Measurements from ENCODE around the gene ZCCHC8. TPM values are rescaled to one million over a fixed set of nuclear protein-coding genes. Genes with fewer than 3 reads are reported as not detected.
A peak's percentile ranks its signal among the peaks of the same experiment; 100 is the strongest.

ZCCHC8 gene
- total and polyA plus RNA-seq, 2 of the 4 experiments (the other 2 are of a cell fraction) = 9.5 to 12.7 TPM

- Histone ChIP-seq H3K4me1 (ENCODE audit: control insufficient read depth, insufficient read depth, low read length) (no peaks in the 10 kb centered on the region), H3K27me3 (ENCODE audit: control insufficient read depth, insufficient read depth, low read length) (no peaks in the 10 kb centered on the region), H4K8ac (ENCODE audit: low read depth in 2 of 2, low read length in 2 of 2) (no peak overlapping the region; a peak in 1 of 4 replicates), H3K4me3 (ENCODE audit: insufficient read depth, low read depth, low read length) (no peak overlapping the region), H3K9me1 (ENCODE audit: insufficient read depth, low read length) (no peaks in the 10 kb centered on the region), H3K23ac (ENCODE audit: low read depth, low read length) (no peak overlapping the region), H3K4ac (ENCODE audit: low read depth, low read length) (no peak overlapping the region), H3K18ac (ENCODE audit: low read depth, low read length) (no peak overlapping the region), H3K27ac (ENCODE audit: insufficient read depth, low read length) (no peak overlapping the region), H3K14ac (replicated peaks; ENCODE audit: low read depth, low read length) (no peak overlapping the region), H2BK5ac (ENCODE audit: low read depth, low read length, poor library complexity, severe bottlenecking) (no peak overlapping the region), H2BK20ac (ENCODE audit: low read depth, low read length) (no peak overlapping the region), H3K36me3 (ENCODE audit: control insufficient read depth, insufficient read depth, low read length) (peaks cover 25% of the 10 kb centered on the region), H2AK9ac (replicated peaks; ENCODE audit: low read depth, low read length, poor library complexity) (peak overlapping the region; percentile 22), H3K9me3 (ENCODE audit: control insufficient read depth, insufficient read depth, low read length) (no peaks in the 10 kb centered on the region), H3K79me1 (ENCODE audit: low read depth in 1 of 2, low read length in 2 of 2) (peaks cover 9 to 38% of the 10 kb centered on the region in 2 experiments), H2AFZ (replicated peaks; ENCODE audit: low read length, poor library complexity) (no peak overlapping the region), H2AK5ac (ENCODE audit: low read depth, low read length) (no peak overlapping the region; the same call in 1 of the 2 replicates), H4K20me1 (ENCODE audit: insufficient read depth, low read length) (peaks cover 20% of the 10 kb centered on the region; the same call in 1 of the 2 replicates), H4K91ac (ENCODE audit: insufficient read depth, low read depth, low read length) (no peak overlapping the region), H3K9ac (ENCODE audit: low read depth, low read length) (no peak overlapping the region), H3K56ac (ENCODE audit: extremely low read depth, insufficient read depth, low read length) (no peak overlapping the region), H4K5ac (ENCODE audit: low read depth, low read length) (no peak overlapping the region), H2BK15ac (ENCODE audit: low read depth, low read length) (no peak overlapping the region), H2BK120ac (ENCODE audit: low read depth, low read length) (no peak overlapping the region), H3K4me2 (ENCODE audit: low read depth, low read length) (peak overlapping the region; percentile 55)
- POLR2A ChIA-PET (ENCODE audit: unreplicated experiment) = interaction anchor here (0.6 to 1.5 kb wide), 3 partner anchors 12 to 102 kb away, joined by 3 to 8 read pairs (median 4); no protein-coding TSS in a partner anchor
- no CpG with 5 or more reads among the region's 9 CpGs for WGBS, 2 experiments (ENCODE audit: extremely low coverage in 2 of 2, insufficient read length in 1 of 2)
- CTCF ChIA-PET = interaction anchor here (1.0 kb wide), 1 partner anchor 19 kb away, joined by 3 read pairs; no protein-coding TSS in a partner anchor
- in situ Hi-C loops (cut with MboI; ENCODE audit: low sequenced_read_pairs) = no loop called here
- dilution Hi-C loops (cut with HindIII; ENCODE audit: low sequenced_read_pairs, unreplicated experiment) = no loop called here
- DNase-seq (no peak), ATAC-seq (ENCODE audit: low read depth) (no peak)
- BruUV-seq (replicated peaks) = no TSS peak
- intact Hi-C loops (cut with micrococcal nuclease) = no loop called here
- no peak for TF ChIP-seq POLR2A (IDR thresholded peaks at IDR 0.05; ENCODE audit: low read depth, low read length)
- no peak for TF ChIP-seq USF2 (IDR thresholded peaks at IDR 0.05; ENCODE audit: low read depth, low read length)
- no peak for TF ChIP-seq BHLHE40 (IDR thresholded peaks at IDR 0.05; ENCODE audit: low read depth, low read length)
- no peak for TF ChIP-seq SMC3 (IDR thresholded peaks at IDR 0.05; ENCODE audit: low read depth, low read length)
- TF ChIP-seq CHD1 (IDR thresholded peaks at IDR 0.05; ENCODE audit: low read depth, low read length) = no peak
These were observed 807 bp upstream of the ZCCHC8 start for GRCh38 chr12:122501489-122501989.

Data from IMR-90 (cell line).